Gastrocnemius medialis (tissue), 4 donors: ENCODE data around the gene ANGEL1. TPM values are rescaled to one million over a fixed set of nuclear protein-coding genes. Genes with fewer than 3 reads are reported as not detected.

ENCODE experiments used
- ATAC-seq, 2 donors: fragments of 150-250 bp; one replicate each; pipeline ENCODE4 v1.9.1; 2016
- DNase-seq, 2 donors: peaks; one replicate each; pipeline ENCODE4 v3.0.0-alpha.2; 2019
- H3K27ac ChIP-seq, 4 donors: fragments of 200-600 bp; sonication (generic); 1 replicate in 1 of 4; 2 replicates in 3 of 4; pipeline ENCODE4 v1.5.1; 2016 to 2018; ENCODE audit warnings: mild to moderate bottlenecking in 2 of 4, moderate library complexity in 1 of 4
- H3K27me3 ChIP-seq, 3 donors: fragments of 200-600 bp; sonication (generic) in 2 of 3; 1 replicate in 1 of 3; 2 replicates in 2 of 3; pipeline versions ENCODE4 v1.5.1 to v1.6.0; 2016 to 2019; ENCODE audit warnings: mild to moderate bottlenecking in 1 of 3, moderate library complexity in 1 of 3
- H3K36me3 ChIP-seq, 2 donors: fragments of 200-600 bp; sonication (generic) in 1 of 2; one replicate each; pipeline ENCODE4 v1.5.1; 2017 to 2018
- H3K4me1 ChIP-seq, 2 donors: fragments of 200-600 bp; sonication (generic) in 1 of 2; one replicate each; pipeline ENCODE4 v1.5.1; 2016 to 2017; ENCODE audit warnings: mild to moderate bottlenecking in 2 of 2
- H3K4me3 ChIP-seq, 4 donors: fragments of 200-600 bp; sonication (generic) in 3 of 4; 1 replicate in 1 of 4; 2 replicates in 3 of 4; pipeline ENCODE4 v1.5.1; 2016 to 2019; ENCODE audit warnings: mild to moderate bottlenecking in 2 of 4
- H3K9me3 ChIP-seq, 3 donors: fragments of 200-600 bp; sonication (generic) in 2 of 3; 1 replicate in 1 of 3; 2 replicates in 2 of 3; pipeline ENCODE4 v1.5.1; 2016 to 2019
- CTCF ChIP-seq, 5 experiments: fragments of 450-650 bp in 3 of 5; fragments of 200-600 bp in 2 of 5; sonication (generic) in 2 of 5; IDR thresholded peaks in 4 of 5; conservative IDR thresholded peaks in 1 of 5; 1 replicate in 4 of 5; 2 replicates in 1 of 5; pipeline ENCODE4 v1.5.1; 2016 to 2019; ENCODE audit warnings: antibody characterized with exemption in 5 of 5, mild to moderate bottlenecking in 3 of 5, moderate library complexity in 3 of 5
- POLR2A ChIP-seq, 2 donors: fragments of 450-650 bp; IDR thresholded peaks; one replicate each; pipeline ENCODE4 v1.6.1; 2017; ENCODE audit warnings: antibody characterized with exemption in 2 of 2, mild to moderate bottlenecking in 2 of 2, moderate library complexity in 2 of 2
- in situ Hi-C, 4 donors: fragments of 200-750 bp; cut with MboI; loops; one replicate each; pipeline versions ENCODE4 v1.15.0 to v1.8.0; 2017; ENCODE audit warnings: low sequenced_read_pairs in 4 of 4
- intact Hi-C: fragments of 100-400 bp; cut with DNase I; formaldehyde crosslinking; loops from one replicate; pipeline ENCODE4 v1.15.1; 2023; ENCODE audit warnings: low total_unique reads
- total RNA-seq, 4 donors: library from RNA; depleted of rRNA; stranded (reverse); fragments of >200 nt; gene quantifications; one replicate each; pipeline versions ENCODE4 v1.1.0 to v1.2.3, GENCODE V29; 2016

The ANGEL1 gene
- total RNA-seq, 4 donors from 2014 or later = 8.6 to 16.9 (median 12.7) TPM

GRCh38 chr14:76808011-76808410 is 4.7 kb downstream of the ANGEL1 start:
- intact Hi-C loops = no loop called here

GRCh38 chr14:76806446-76806845 is 6.2 kb downstream of the ANGEL1 start:
- H3K36me3 ChIP-seq = peaks cover 0 to 64% of the 10 kb centered on the region in 2 donors
- intact Hi-C loops (no loop called here), in situ Hi-C loops (no loop called here)
- TF ChIP-seq POLR2A (IDR thresholded peaks at IDR 0.05) (no peak), CTCF (IDR thresholded peaks at IDR 0.05 in 4 of 5, conservative IDR thresholded peaks at IDR 0.05 in 1 of 5) (no peak)
- no peak for ATAC-seq
- H3K4me1 ChIP-seq = peaks cover 2 to 10% of the 10 kb centered on the region in 2 donors
- no peaks in the 10 kb centered on the region for H3K27me3 ChIP-seq
- H3K9me3 ChIP-seq = no peaks in the 10 kb centered on the region
- H3K4me3 ChIP-seq = no peak overlapping the region
- no peak for DNase-seq
- no peak overlapping the region for H3K27ac ChIP-seq

More at GRCh38 chr14:76808011-76808410, 4.7 kb downstream of the ANGEL1 start:
- H3K4me1 ChIP-seq = peaks cover 8 to 16% of the 10 kb centered on the region in 2 donors
- H3K27me3 ChIP-seq = no peaks in the 10 kb centered on the region
- DNase-seq (no peak), ATAC-seq (no peak)
- no peak for TF ChIP-seq POLR2A (IDR thresholded peaks at IDR 0.05)
- TF ChIP-seq CTCF (IDR thresholded peaks at IDR 0.05 in 4 of 5, conservative IDR thresholded peaks at IDR 0.05 in 1 of 5) = no peak
- H3K4me3 ChIP-seq = no peak overlapping the region
- H3K9me3 ChIP-seq = no peaks in the 10 kb centered on the region
- H3K36me3 ChIP-seq = peaks cover 0 to 50% of the 10 kb centered on the region in 2 donors
- in situ Hi-C loops = no loop called here
- H3K27ac ChIP-seq = no peak overlapping the region

- intact Hi-C loops = no loop called here
- peaks cover 0 to 59% of the 10 kb centered on the region in 2 donors for H3K36me3 ChIP-seq
Observed at GRCh38 chr14:76793956-76794355, 18.7 kb downstream of the ANGEL1 start.

DNA sequence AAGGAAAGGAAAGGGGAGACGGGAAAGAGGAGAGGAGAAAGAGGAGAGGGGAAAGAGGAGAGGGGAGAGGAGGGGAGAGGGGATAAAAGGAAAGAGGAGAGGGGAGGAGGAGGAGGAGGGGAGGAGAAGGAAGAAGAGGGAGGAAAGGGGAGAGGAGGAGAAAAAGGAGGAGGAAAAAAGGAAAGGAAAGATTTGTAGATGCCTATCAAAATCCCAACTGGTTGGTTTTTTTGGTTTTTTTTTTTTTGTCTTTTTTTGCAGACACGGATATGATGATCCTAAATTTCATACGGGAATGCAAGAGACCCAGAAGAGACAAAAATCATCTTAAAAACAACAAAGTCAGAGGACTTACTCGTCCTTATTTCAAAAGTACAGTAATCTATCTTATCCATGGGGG is 19.4 kb downstream of the ANGEL1 start:
- in situ Hi-C loops (no loop called here), intact Hi-C loops (no loop called here)
- H3K4me1 ChIP-seq = no peaks in the 10 kb centered on the region
- H3K9me3 ChIP-seq = no peaks in the 10 kb centered on the region
- no peak overlapping the region for H3K4me3 ChIP-seq
- TF ChIP-seq POLR2A (IDR thresholded peaks at IDR 0.05) (no peak), CTCF (IDR thresholded peaks at IDR 0.05 in 4 of 5, conservative IDR thresholded peaks at IDR 0.05 in 1 of 5) (no peak)
- H3K36me3 ChIP-seq = peaks cover 0 to 59% of the 10 kb centered on the region in 2 donors
- H3K27me3 ChIP-seq = no peaks in the 10 kb centered on the region
- no peak for ATAC-seq
- DNase-seq = no peak
- no peak overlapping the region for H3K27ac ChIP-seq

More at GRCh38 chr14:76793956-76794355, 18.7 kb downstream of the ANGEL1 start:
- no peaks in the 10 kb centered on the region for H3K4me1 ChIP-seq
- DNase-seq (no peak), ATAC-seq (no peak)
- TF ChIP-seq POLR2A (IDR thresholded peaks at IDR 0.05) (no peak), CTCF (IDR thresholded peaks at IDR 0.05 in 4 of 5, conservative IDR thresholded peaks at IDR 0.05 in 1 of 5) (no peak)
- no peaks in the 10 kb centered on the region for H3K9me3 ChIP-seq
- no peaks in the 10 kb centered on the region for H3K27me3 ChIP-seq
- in situ Hi-C loops = no loop called here
- no peak overlapping the region for H3K27ac ChIP-seq
- H3K4me3 ChIP-seq = no peak overlapping the region

- in situ Hi-C loops = no loop called here
- H3K36me3 ChIP-seq = peaks cover 0 to 59% of the 10 kb centered on the region in 2 donors
- H3K27me3 ChIP-seq = no peaks in the 10 kb centered on the region
- intact Hi-C loops = no loop called here
- ATAC-seq (no peak), DNase-seq (no peak)
- H3K4me1 ChIP-seq = no peaks in the 10 kb centered on the region
- H3K4me3 ChIP-seq = no peak overlapping the region
- H3K27ac ChIP-seq = no peak overlapping the region
- TF ChIP-seq CTCF (IDR thresholded peaks at IDR 0.05 in 4 of 5, conservative IDR thresholded peaks at IDR 0.05 in 1 of 5) (no peak), POLR2A (IDR thresholded peaks at IDR 0.05) (no peak)
- H3K9me3 ChIP-seq = no peaks in the 10 kb centered on the region
Observed at GRCh38 chr14:76792422-76792821, 20.3 kb downstream of the ANGEL1 start.
